Measurements from ENCODE around the gene LONRF3.

- TF ChIP-seq POLR2A (IDR thresholded peaks at IDR 0.05) (peak; percentile 16), CTCF (IDR thresholded peaks at IDR 0.05) (no peak)
Measured at GRCh38 chrX:118975831-118976598, 1.6 kb downstream of the LONRF3 start.
